WTC11 (cell line): ENCODE data around the gene CBLB. TPM values are rescaled to one million over a fixed set of nuclear protein-coding genes. Genes with fewer than 3 reads are reported as not detected.

Source experiments
- ATAC-seq: fragments of 200-7000 bp; cut with Tn5 transposase; 2 replicates; pipeline ENCODE4 v1.10.0; 2021; ENCODE audit warnings: mild to moderate bottlenecking, moderate library complexity
- CTCF ChIA-PET: fragments of 300-600 bp; sonication (Branson Sonifier 250); formaldehyde crosslinking; loops from one replicate; lab custom pipeline; 2021; ENCODE audit warnings: antibody characterized with exemption; lab: Charles Lee
- POLR2A ChIA-PET: fragments of 350-600 bp; sonication (Branson Sonifier 250); formaldehyde crosslinking; loops from one replicate; lab custom pipeline; 2021; ENCODE audit warnings: antibody characterized with exemption; lab: Charles Lee
- DNase-seq: peaks from one replicate; pipeline ENCODE4 v3.0.0; 2021; ENCODE audit warnings: low spot score
- H3K27ac Mint-ChIP-seq: 2 replicates; pipeline ENCODE4 v1.8.0; 2021; ENCODE audit warnings: mixed read lengths
- H3K27me3 Mint-ChIP-seq: 2 replicates; pipeline ENCODE4 v1.8.0; 2021; ENCODE audit warnings: low read depth, mild to moderate bottlenecking, moderate library complexity, mixed read lengths
- H3K36me3 Mint-ChIP-seq: 2 replicates; pipeline ENCODE4 v1.8.0; 2021; ENCODE audit warnings: mixed read lengths
- H3K4me1 Mint-ChIP-seq: 2 replicates; pipeline ENCODE4 v1.8.0; 2022; ENCODE audit warnings: mixed read lengths
- H3K4me3 Mint-ChIP-seq: 2 replicates; pipeline ENCODE4 v1.8.0; 2021; ENCODE audit warnings: mild to moderate bottlenecking, moderate library complexity, mixed read lengths
- H3K9me3 Mint-ChIP-seq: 2 replicates; pipeline ENCODE4 v1.8.0; 2021; ENCODE audit warnings: mixed read lengths
- AFF4 ChIP-seq: sonication (generic); formaldehyde crosslinking; IDR thresholded peaks from 2 replicates; pipeline ENCODE4 v1.8.1; 2023; ENCODE audit warnings: mild to moderate bottlenecking, missing genetic modification reagents, borderline replicate concordance
- CREB1 ChIP-seq: sonication (generic); formaldehyde crosslinking; IDR thresholded peaks from 2 replicates; pipeline ENCODE4 v1.8.0; 2023; ENCODE audit warnings: mild to moderate bottlenecking, missing genetic modification reagents
- CREM ChIP-seq: sonication (generic); formaldehyde crosslinking; IDR thresholded peaks from 2 replicates; pipeline ENCODE4 v1.8.1; 2022; ENCODE audit warnings: mild to moderate bottlenecking, missing genetic modification reagents, moderate library complexity
- E2F1 ChIP-seq: sonication (generic); formaldehyde crosslinking; IDR thresholded peaks from 2 replicates; pipeline ENCODE4 v1.8.0; 2022; ENCODE audit warnings: mild to moderate bottlenecking, missing genetic modification reagents
- E2F5 ChIP-seq: sonication (generic); formaldehyde crosslinking; IDR thresholded peaks from 2 replicates; pipeline ENCODE4 v1.8.1; 2022; ENCODE audit warnings: mild to moderate bottlenecking, moderate library complexity, missing genetic modification reagents
- FOXJ3 ChIP-seq: sonication (generic); formaldehyde crosslinking; IDR thresholded peaks from 2 replicates; pipeline ENCODE4 v1.9.0; 2021; ENCODE audit warnings: missing genetic modification reagents, mild to moderate bottlenecking, borderline replicate concordance
- FOXK1 ChIP-seq: sonication (generic); formaldehyde crosslinking; IDR thresholded peaks from 2 replicates; pipeline ENCODE4 v1.8.0; 2022; ENCODE audit warnings: mild to moderate bottlenecking, moderate library complexity, missing genetic modification reagents
- MLX ChIP-seq: sonication (generic); formaldehyde crosslinking; IDR thresholded peaks from 2 replicates; pipeline ENCODE4 v1.8.1; 2023; ENCODE audit warnings: mild to moderate bottlenecking, missing genetic modification reagents, moderate library complexity
- MXD4 ChIP-seq: fragments of 250-450 bp; sonication (Bioruptor Pico); IDR thresholded peaks from 2 replicates; pipeline ENCODE4 v1.8.0; 2021; ENCODE audit warnings: mild to moderate bottlenecking, moderate library complexity, borderline replicate concordance
- NR1H2 ChIP-seq: sonication (generic); formaldehyde crosslinking; IDR thresholded peaks from 2 replicates; pipeline ENCODE4 v1.9.0; 2021; ENCODE audit warnings: mild to moderate bottlenecking, moderate library complexity, missing genetic modification reagents
- RELA ChIP-seq: sonication (generic); formaldehyde crosslinking; IDR thresholded peaks from 2 replicates; pipeline ENCODE4 v1.8.1; 2022; ENCODE audit warnings: missing genetic modification reagents, mild to moderate bottlenecking, borderline replicate concordance
- RORB ChIP-seq: fragments of 250-450 bp; sonication (Bioruptor Pico); IDR thresholded peaks from 2 replicates; pipeline ENCODE4 v1.9.0; 2021; ENCODE audit warnings: mild to moderate bottlenecking
- ZNF121 ChIP-seq: sonication (generic); formaldehyde crosslinking; IDR thresholded peaks from 2 replicates; pipeline ENCODE4 v1.8.0; 2023; ENCODE audit warnings: missing genetic modification reagents
- ZNF263 ChIP-seq: sonication (generic); formaldehyde crosslinking; IDR thresholded peaks from 2 replicates; pipeline ENCODE4 v1.8.1; 2022; ENCODE audit warnings: low read depth, mild to moderate bottlenecking, moderate library complexity, missing genetic modification reagents
- ZNF281 ChIP-seq: sonication (generic); formaldehyde crosslinking; IDR thresholded peaks from 2 replicates; pipeline ENCODE4 v1.8.0; 2023; ENCODE audit warnings: mild to moderate bottlenecking, missing genetic modification reagents
- ZNF396 ChIP-seq: fragments of 250-450 bp; sonication (Bioruptor Pico); IDR thresholded peaks from 2 replicates; pipeline ENCODE4 v1.8.0; 2021; ENCODE audit warnings: mild to moderate bottlenecking, moderate library complexity, borderline replicate concordance
- ZNF416 ChIP-seq: fragments of 250-450 bp; sonication (Bioruptor Pico); IDR thresholded peaks from 2 replicates; pipeline ENCODE4 v1.9.0; 2021; ENCODE audit warnings: mild to moderate bottlenecking, inconsistent platforms
- total RNA-seq: library from RNA; stranded (reverse); gene quantifications from 3 replicates; pipeline ENCODE4 v1.2.3, GENCODE V29; 2021
- TF ChIP-seq, protein P1 (sequence below): fragments of 250-450 bp; sonication (Bioruptor Pico); IDR thresholded peaks from 2 replicates; pipeline ENCODE4 v1.9.0; 2021; ENCODE audit warnings: mild to moderate bottlenecking
- TF ChIP-seq, protein P2 (sequence below): sonication (generic); formaldehyde crosslinking; IDR thresholded peaks from 2 replicates; pipeline ENCODE4 v1.8.1; 2023; ENCODE audit warnings: mild to moderate bottlenecking, missing genetic modification reagents
- TF ChIP-seq, protein P3 (sequence below): sonication (generic); formaldehyde crosslinking; IDR thresholded peaks from 2 replicates; pipeline ENCODE4 v1.8.1; 2023; ENCODE audit warnings: mild to moderate bottlenecking, missing genetic modification reagents

The CBLB gene
- total RNA-seq, 1 experiment from 2014 or later = 19.8 TPM

GRCh38 chr3:105843994-105844393 lies 24.8 kb downstream of the CBLB start (continued):
- TF ChIP-seq ZNF416 (CRISPR knock-in tag) = no peak
- no peak for TF ChIP-seq CREM (CRISPR knock-in tag)
- TF ChIP-seq ZNF396 = no peak
- TF ChIP-seq, all 79 proteins: peak for 0

DNA sequence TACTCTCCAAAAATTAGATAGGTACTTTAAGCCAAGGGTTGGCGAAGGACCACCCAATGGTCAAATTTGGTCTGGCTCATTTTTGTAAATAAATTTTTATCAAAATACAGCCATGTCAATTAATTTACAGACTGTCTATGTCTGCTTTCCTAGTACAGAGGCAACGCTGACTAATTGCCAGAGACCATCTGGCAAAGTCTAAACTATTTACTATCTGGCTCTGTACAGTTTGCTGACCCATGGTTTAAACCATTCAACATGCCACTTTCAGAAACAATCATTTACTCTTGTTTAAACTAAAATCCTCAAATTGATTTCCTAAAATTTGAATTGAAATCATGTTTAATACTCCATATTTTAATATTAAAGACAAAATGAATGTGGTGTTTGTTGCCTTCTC lies 25.9 kb downstream of the CBLB start:
- H3K27me3 Mint-ChIP-seq = no peaks in the 10 kb centered on the region; the same call in 1 of the 2 replicates
- ATAC-seq (no peak), DNase-seq (no peak)
- H3K4me1 Mint-ChIP-seq = peaks cover 27% of the 10 kb centered on the region
- no peak overlapping the region for H3K27ac Mint-ChIP-seq
- ChIA-PET CTCF (no interaction called here), POLR2A (no interaction called here)
- H3K4me3 Mint-ChIP-seq = no peak overlapping the region
- H3K36me3 Mint-ChIP-seq = peaks cover 11% of the 10 kb centered on the region
- no peaks in the 10 kb centered on the region for H3K9me3 Mint-ChIP-seq
- no peak for TF ChIP-seq ZNF263 (CRISPR knock-in tag)
- TF ChIP-seq RELA (CRISPR knock-in tag) = no peak
- TF ChIP-seq FOXK1 (CRISPR knock-in tag) = no peak
- TF ChIP-seq, protein P1, sequence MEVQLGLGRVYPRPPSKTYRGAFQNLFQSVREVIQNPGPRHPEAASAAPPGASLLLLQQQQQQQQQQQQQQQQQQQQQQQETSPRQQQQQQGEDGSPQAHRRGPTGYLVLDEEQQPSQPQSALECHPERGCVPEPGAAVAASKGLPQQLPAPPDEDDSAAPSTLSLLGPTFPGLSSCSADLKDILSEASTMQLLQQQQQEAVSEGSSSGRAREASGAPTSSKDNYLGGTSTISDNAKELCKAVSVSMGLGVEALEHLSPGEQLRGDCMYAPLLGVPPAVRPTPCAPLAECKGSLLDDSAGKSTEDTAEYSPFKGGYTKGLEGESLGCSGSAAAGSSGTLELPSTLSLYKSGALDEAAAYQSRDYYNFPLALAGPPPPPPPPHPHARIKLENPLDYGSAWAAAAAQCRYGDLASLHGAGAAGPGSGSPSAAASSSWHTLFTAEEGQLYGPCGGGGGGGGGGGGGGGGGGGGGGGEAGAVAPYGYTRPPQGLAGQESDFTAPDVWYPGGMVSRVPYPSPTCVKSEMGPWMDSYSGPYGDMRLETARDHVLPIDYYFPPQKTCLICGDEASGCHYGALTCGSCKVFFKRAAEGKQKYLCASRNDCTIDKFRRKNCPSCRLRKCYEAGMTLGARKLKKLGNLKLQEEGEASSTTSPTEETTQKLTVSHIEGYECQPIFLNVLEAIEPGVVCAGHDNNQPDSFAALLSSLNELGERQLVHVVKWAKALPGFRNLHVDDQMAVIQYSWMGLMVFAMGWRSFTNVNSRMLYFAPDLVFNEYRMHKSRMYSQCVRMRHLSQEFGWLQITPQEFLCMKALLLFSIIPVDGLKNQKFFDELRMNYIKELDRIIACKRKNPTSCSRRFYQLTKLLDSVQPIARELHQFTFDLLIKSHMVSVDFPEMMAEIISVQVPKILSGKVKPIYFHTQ = no peak
- TF ChIP-seq E2F1 (CRISPR knock-in tag) = no peak
- no peak for TF ChIP-seq ZNF121 (CRISPR knock-in tag)
- no peak for TF ChIP-seq MLX (CRISPR knock-in tag)
- no peak for TF ChIP-seq CREB1
- TF ChIP-seq AFF4 (CRISPR knock-in tag) = no peak
- TF ChIP-seq, protein P2, sequence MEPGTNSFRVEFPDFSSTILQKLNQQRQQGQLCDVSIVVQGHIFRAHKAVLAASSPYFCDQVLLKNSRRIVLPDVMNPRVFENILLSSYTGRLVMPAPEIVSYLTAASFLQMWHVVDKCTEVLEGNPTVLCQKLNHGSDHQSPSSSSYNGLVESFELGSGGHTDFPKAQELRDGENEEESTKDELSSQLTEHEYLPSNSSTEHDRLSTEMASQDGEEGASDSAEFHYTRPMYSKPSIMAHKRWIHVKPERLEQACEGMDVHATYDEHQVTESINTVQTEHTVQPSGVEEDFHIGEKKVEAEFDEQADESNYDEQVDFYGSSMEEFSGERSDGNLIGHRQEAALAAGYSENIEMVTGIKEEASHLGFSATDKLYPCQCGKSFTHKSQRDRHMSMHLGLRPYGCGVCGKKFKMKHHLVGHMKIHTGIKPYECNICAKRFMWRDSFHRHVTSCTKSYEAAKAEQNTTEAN (CRISPR knock-in tag) = no peak
- no peak for TF ChIP-seq FOXJ3
- no peak for TF ChIP-seq ZNF281 (CRISPR knock-in tag)
- no peak for TF ChIP-seq MXD4
- TF ChIP-seq NR1H2 (CRISPR knock-in tag) = no peak
- no peak for TF ChIP-seq E2F5 (CRISPR knock-in tag)
- no peak for TF ChIP-seq RORB (CRISPR knock-in tag)
- TF ChIP-seq, protein P3, sequence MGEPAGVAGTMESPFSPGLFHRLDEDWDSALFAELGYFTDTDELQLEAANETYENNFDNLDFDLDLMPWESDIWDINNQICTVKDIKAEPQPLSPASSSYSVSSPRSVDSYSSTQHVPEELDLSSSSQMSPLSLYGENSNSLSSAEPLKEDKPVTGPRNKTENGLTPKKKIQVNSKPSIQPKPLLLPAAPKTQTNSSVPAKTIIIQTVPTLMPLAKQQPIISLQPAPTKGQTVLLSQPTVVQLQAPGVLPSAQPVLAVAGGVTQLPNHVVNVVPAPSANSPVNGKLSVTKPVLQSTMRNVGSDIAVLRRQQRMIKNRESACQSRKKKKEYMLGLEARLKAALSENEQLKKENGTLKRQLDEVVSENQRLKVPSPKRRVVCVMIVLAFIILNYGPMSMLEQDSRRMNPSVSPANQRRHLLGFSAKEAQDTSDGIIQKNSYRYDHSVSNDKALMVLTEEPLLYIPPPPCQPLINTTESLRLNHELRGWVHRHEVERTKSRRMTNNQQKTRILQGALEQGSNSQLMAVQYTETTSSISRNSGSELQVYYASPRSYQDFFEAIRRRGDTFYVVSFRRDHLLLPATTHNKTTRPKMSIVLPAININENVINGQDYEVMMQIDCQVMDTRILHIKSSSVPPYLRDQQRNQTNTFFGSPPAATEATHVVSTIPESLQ = no peak
